Choroid plexus epithelial cell (primary cell): ENCODE data around the gene MID2.
"Not testable (repeated sequence)": the region's sequence is repeated elsewhere in the genome, so short reads cannot be mapped to it uniquely, and the experiment has no call there.

ENCODE experiments used
- DNase-seq: peaks from one replicate; pipeline ENCODE4 v3.0.0-alpha.2; 2010; ENCODE audit warnings: low read depth
- H3K4me3 ChIP-seq: 2 replicates; pipeline ENCODE4 v1.5.1; 2011; ENCODE audit warnings: low read depth, mild to moderate bottlenecking, control low read depth, low read length, moderate library complexity
- TF ChIP-seq, protein P1 (sequence below): conservative IDR thresholded peaks from 2 replicates; pipeline ENCODE4 v1.5.1; 2011; ENCODE audit warnings: low read depth, mild to moderate bottlenecking, control low read depth, inconsistent platforms, low read length, moderate library complexity

MID2 gene

DNA sequence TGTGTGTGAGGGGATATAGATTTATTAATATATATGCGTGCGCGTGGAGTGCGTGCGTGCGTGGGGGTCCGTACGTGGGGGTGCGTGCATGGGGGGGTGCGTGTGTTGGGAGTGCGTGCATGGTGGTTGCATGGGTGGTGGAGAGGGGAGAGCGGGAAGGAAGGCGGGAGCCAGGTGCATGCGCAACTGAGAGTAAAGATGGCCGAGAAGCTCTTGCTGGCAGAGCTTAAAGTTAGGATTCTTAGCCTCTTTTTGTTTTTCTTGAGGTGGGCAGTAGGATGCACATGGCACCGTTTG is 110.7 kb downstream of the MID2 start:
- DNase-seq: no peak
- TF ChIP-seq, protein P1, sequence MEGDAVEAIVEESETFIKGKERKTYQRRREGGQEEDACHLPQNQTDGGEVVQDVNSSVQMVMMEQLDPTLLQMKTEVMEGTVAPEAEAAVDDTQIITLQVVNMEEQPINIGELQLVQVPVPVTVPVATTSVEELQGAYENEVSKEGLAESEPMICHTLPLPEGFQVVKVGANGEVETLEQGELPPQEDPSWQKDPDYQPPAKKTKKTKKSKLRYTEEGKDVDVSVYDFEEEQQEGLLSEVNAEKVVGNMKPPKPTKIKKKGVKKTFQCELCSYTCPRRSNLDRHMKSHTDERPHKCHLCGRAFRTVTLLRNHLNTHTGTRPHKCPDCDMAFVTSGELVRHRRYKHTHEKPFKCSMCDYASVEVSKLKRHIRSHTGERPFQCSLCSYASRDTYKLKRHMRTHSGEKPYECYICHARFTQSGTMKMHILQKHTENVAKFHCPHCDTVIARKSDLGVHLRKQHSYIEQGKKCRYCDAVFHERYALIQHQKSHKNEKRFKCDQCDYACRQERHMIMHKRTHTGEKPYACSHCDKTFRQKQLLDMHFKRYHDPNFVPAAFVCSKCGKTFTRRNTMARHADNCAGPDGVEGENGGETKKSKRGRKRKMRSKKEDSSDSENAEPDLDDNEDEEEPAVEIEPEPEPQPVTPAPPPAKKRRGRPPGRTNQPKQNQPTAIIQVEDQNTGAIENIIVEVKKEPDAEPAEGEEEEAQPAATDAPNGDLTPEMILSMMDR: no peak
- H3K4me3 ChIP-seq: peak overlapping the region; percentile 46

GRCh38 chrX:107940095-107940494 is 114.4 kb downstream of the MID2 start:
- no peak overlapping the region for H3K4me3 ChIP-seq
- TF ChIP-seq, protein P1: no peak
- peak; percentile 2 for DNase-seq

DNA sequence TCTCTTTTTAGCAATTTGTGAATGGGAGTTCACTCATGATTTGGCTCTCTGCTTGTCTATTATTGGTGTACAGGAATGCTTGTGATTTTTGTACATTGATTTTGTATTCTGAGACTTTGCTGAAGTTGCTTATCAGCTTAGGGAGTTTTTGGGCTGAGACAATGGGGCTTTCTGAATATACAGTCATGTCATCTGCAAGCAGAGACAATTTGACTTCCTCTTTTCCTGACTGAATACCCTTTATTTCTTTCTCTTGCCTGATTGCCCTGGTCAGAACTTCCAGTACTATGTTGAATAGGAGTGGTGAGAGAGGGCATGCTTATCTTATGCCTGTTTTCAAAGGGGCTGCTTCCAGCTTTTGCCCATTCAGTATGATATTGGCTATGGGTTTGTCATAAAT is 129.7 kb downstream of the MID2 start:
- DNase-seq, H3K4me3 ChIP-seq: not testable (repeated sequence)

GRCh38 chrX:107968623-107969022 is 143.0 kb downstream of the MID2 start:
- no peak overlapping the region for H3K4me3 ChIP-seq
- DNase-seq: no peak
- TF ChIP-seq, protein P1: no peak

DNA sequence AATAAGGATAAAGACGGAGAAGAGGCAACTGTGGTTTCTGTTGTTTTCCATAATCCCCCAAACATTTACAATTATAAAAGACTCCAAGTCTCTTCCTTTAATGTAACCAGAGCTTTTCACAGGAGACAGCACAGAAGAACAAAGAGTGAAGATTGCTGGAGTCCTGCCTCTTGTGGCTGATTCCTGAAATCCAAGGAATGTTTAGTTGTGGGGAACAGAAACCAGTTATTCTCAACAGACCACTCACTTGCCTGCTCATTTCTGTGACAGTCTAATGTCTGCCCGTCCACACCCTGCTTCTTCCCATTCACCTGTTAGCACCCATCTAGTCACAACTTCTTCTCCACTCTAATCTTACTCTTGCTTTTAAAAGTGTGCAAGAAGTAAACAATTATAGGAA is 144.4 kb downstream of the MID2 start:
- DNase-seq: peak; percentile 15
- TF ChIP-seq, protein P1: no peak
- no peak overlapping the region for H3K4me3 ChIP-seq

DNA sequence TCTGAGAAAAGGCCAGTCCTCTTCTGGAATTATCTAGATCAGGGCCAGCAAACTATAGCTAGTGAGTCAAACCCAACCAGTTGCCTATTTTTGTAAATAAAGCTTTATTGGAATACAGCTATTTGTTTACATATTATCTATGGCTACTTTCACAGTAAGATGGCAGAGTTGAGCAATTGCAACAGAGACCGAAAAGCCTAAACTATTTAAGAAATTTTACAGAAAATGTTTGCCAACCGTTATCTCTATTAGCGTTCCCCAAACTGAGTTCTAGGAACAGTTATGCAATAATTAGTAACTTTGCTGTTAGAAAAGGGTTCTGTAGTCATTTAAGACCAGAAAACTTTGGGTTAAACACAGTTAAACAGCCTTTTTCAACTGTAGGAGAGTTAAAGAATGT is 146.0 kb downstream of the MID2 start:
- no peak overlapping the region for H3K4me3 ChIP-seq
- peak; percentile 15 for DNase-seq
- TF ChIP-seq, protein P1: no peak
